HG03097 (cell line): ENCODE data around the gene FABP3.

Source experiments
- ATAC-seq: cut with Tn5 transposase; IDR thresholded peaks from one replicate; pipeline ENCODE4 v1.9.1; 2021; ENCODE audit not compliant: unreplicated experiment, low FRiP score

The FABP3 gene

DNA sequence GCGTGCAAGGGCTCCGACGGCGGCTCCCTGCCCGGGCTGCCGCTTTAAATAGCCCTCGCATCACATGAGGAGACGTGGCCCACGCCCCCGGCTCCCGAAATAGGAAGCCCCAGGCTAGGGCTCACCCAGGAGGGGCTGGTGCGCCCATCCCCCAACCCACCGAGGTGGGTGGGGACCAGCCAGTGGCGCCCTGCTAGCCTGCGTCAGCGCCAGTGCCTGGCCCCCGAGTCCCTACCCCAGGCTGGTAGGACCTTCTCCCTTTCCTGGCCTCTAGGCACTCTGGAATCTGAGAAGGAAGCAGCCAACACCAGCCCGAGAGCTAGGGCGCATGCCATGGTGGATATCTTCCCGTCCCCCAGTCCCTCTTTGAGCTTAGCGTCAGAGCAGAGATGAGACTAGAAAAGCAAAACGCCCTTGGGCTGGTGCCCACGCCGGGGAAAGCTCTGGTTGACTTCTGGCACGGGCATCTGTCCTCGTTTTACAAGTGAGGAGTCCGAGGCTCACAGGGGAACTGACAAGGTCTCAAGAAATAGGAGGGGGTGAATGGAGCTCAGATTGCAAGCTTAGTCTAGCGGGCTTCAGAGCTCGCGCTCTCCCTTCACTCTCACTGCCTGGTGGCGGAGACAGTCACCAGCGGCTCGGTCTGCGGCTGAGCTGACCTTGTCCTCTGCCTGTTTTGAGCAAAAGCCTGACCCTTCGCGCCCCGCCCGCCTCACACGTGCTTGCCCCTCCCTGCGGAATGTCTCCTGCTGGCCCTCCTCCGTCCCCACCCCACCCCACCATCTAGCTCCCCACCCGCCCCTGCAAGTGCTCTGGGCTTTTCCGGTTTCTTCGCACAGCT, at the start of gene FABP3:
FABP3 (minus strand) TSS at position 21 of the 841 bp plus-strand sequence. CDS start 62 bp downstream, outside the sequence.
- ATAC-seq: no peak

DNA sequence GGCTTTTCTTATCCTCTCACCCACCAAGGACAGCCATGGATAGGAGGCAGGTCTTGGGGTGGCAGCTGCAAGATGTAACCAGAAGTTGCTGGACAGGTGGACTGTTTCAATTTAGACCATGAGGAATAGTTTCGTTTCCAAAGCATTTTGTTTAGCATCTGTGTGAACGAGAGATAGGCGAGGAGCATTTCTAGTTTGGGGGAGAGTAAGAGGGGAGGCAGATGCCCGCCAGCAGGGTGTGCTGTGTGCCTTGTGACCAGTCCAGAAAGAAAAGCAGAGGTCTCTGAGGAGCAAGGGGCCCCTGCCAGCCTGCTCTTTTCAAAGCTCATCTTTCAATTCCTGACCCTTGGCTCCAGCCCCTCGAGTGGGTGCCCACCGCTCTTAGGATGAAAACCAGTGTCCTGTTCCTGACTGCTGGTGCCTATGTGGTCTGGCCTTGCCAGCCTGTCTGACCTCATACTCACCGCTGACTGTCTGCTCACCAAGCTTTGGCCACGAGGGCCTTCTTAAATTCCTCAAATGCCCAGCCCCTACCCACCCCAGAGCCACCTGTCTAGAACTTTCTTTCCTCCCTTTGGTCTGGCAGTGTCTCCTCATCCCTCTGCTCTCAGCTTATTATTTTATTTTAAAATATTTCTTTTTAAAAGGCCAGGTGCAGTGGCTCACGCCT, 48.6 kb upstream of the FABP3 start:
- ATAC-seq: no peak

DNA sequence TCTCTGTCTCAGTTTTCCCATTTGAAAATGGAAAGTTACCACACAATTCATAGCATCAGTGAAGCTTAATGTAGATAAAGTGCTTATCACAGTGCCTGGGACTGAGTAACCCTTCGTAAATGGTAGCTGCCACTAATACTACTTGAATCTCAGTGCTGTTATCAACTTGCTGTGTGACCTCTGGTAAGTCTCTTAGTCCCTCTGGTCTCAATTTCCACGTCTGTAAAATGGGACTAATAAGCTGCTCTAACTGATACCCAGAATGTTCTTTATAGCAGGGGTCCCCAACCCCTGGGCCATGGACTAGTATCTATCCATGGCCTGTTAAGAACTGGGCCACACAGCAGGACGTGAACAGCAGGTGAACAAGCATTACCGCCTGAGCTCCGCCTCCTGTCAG, 47.8 kb upstream of the FABP3 start:
- no peak for ATAC-seq

DNA sequence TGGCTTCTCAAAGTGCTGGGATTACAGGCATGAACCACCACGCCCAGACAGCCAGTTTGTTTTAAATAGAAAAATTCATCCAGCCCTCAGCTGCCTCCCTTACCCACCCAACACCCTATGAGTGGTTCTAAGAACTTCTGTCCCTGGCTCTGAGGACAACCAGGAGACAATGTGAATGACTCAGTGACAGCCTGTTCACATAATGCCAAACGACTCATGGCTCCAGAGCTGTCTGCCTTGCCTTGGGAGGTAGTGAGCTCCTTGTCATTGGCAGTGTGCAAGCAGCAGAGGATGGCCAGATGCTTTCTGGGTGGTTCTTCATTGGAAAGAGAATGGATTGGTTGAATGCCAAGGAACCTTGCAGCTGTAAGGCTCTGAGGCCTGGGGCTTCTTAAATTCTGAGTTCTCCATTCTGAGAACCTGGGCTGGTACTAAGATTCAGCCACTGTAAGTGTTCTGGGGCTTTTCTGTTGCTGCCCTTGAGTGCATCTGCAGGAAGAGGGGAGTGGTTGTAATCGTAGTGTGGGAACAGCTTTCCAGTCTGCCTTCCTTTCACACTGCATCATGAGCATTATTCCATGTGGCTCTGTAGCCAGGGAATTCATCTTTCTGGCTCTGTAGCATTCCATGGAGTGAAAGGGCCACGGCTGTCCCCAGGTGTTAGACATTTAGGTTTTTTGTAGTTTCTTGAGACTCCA, 45.9 kb upstream of the FABP3 start:
- ATAC-seq: no peak

DNA sequence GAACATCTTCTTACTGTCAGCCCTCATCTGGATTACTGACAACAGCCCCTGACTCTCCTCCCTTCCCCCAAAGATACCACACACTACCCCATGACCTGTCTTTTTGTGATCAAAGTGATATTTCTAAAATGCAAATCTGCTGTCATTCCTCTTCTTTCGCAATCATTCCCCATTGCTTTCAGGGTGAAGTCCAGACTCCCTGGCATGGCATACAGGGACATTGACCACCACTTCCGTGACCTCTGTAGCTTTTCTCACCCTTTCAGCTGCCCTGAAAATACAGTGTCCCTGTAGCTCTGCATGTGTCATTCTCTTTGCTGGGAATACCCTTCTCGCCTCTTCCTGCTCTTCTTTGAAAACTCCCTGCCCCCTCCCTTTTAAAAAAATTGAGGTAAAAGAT, 44.3 kb upstream of the FABP3 start:
- no peak for ATAC-seq

DNA sequence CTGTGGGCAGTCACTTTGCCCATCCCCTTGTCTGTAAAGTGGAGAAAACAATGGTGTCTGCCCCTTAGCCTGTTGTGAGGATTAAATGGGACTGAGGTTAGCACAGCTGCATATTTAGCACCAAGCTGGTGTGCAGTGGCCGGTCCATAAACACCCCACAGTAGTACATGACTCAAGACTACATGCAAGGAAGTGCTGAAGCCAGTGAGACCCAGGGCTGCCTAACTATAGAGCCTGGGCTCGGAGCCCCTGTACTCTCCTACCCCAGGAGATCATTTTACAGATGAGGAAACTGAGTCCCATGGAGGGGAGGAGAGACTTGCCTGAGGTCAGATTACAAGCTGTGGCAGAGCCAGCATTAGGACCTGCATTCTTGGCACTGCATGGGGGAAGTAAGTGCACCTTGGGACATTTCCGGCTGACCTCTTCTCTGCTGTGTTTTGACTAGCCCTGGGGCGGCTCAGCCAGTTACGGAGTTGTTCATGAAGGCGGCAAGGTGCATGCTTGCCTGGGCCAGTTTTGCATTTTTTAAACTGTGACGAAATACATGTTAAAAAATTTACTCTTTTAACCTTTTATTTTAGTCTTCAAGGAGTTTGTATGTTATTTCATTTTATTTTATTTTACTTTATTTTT, 43.3 kb upstream of the FABP3 start:
- ATAC-seq: no peak

DNA sequence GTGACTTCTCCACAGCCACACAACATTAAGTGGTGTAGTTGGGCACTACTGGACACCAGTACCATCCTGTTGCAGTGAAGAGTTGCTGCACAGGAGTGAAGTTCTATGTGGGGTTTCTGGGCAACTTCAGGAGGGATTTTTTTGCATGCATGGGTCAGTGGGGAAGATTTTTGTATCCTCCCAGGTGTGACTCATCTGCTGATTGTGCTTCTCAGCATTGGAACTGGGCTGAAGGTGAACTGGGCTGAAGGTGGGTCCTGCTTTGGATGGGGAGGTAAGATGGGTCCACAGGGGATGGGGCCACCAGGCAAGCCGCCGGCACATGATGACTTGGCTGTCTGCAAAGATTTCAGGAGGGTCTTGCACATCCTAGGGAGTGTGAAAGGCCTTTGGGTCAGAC, 42.8 kb upstream of the FABP3 start:
- no peak for ATAC-seq

DNA sequence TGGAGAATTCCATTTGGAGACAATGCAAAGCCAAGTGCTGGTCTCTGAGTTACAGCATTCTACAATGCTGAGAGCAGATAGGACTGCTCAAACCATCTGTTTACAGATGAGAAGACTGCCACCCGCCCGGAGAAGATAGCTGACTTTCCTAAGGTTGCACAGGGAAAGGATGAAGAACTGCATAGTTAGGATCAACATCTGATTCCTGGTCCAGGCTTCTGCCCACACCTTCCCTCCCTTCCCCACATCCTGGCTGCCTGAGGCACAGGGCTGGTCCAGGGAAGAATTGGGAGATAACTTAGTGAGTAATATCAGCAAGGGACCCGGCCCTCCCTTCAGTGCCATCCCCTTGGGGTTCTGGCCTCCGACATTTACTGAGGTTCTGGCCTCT, 42.1 kb upstream of the FABP3 start:
- no peak for ATAC-seq

DNA sequence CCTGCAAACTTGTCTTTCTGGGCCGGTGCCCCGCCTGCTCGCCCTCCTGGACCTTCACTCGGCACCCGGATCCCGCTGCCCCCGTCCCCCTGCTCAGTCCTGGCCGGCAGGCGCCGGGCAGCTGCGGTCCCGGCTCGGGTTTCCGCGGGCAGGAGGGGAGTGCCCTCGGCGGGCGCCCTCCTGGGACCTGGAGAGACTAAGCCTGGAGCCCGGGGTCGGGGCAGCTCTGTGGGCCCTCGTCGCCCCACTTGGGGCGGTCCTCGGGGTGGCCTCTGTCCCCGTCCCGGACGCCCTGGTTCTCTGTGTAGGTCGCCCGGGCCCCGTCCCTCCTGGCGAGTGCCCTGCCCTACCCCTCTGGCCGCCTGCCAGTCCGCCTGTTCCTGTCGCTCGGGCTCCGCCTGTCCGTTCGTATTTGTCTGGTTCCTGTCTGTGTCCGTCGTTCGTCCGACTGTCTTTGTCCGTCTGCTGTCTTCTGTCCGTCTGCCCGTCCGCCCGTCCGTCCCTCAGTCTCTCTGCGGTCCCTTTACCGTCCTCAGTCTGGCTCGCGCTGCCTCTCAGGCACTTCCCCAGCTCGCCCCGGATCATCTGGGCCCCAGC, 40.6 kb upstream of the FABP3 start:
- no peak for ATAC-seq

DNA sequence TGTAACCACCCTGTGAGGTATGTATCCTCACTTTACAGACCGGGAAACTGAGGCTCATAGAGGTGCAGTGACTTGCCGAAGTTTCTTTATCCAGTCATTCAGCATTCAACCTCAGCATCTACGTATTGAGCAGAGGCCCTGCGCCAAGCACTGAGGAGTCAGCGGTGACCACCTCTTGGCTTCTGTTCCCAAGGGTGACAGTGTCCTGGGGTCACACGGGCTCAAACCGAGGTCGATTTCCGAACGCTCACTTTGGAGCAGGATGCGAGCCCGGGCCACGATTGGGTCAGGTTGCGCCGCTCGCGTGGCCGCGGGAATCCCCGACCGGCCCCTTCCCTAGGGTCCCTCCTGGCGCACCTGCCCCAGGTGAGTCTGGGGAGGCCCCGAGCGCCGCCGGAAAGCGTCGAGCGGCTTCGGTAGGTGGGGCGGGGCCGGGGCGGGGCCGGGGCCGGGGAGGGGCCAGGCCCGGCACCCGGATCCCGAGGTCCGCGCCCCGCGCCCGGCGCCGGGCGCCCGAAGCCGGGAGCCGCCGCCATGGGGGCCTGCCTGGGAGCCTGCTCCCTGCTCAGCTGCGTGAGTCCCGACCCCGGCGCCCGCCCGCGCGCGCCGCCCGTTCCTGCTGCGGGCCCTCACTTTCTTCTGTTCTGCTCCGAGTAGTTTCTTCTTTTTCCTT, 40.0 kb upstream of the FABP3 start, which contains the start of gene SERINC2:
SERINC2 (plus strand) TSS at position 482 of the 673 bp plus-strand sequence; CDS start at position 535, 53 bp downstream.
- ATAC-seq: no peak

DNA sequence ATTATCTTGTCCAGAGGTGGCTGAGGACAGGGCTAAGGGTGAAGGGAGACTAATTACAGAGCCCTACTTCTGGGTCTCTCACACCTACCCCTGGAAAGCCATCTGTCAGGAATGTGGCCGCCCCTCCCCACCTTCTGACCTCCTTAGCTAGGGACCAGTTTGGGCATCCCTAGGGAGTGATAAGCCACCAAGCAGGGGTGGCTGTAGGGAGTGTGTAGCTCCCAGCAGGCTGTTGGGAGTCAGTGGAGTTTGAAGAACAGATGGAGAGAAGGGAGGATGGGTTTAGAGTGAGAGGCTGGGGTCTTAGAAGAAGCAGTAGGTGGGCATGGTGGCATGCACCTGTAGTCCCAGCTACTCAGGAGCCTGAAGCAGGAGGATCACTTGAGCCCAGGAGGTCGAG, 39.3 kb upstream of the FABP3 start:
- no peak for ATAC-seq

DNA sequence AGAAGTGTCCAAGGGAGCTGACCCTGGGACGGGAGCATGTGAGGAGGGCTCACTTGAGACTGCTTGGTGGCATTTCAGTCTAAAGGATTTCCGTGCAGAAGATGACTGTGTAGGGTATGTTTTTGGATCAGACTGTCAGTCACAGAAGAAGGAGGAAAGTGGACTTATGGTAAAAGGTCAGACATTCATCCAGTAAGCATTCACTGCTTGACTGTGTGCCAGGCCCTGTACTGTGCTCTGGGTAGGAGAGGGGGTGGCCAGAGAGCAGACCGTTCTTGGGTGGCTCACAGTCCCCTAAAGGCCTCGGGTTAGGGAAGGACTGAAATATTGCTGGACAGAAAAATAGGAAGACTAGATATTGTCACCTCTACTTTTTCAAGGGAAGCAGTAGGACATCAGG, 38.0 kb upstream of the FABP3 start:
- no peak for ATAC-seq

DNA sequence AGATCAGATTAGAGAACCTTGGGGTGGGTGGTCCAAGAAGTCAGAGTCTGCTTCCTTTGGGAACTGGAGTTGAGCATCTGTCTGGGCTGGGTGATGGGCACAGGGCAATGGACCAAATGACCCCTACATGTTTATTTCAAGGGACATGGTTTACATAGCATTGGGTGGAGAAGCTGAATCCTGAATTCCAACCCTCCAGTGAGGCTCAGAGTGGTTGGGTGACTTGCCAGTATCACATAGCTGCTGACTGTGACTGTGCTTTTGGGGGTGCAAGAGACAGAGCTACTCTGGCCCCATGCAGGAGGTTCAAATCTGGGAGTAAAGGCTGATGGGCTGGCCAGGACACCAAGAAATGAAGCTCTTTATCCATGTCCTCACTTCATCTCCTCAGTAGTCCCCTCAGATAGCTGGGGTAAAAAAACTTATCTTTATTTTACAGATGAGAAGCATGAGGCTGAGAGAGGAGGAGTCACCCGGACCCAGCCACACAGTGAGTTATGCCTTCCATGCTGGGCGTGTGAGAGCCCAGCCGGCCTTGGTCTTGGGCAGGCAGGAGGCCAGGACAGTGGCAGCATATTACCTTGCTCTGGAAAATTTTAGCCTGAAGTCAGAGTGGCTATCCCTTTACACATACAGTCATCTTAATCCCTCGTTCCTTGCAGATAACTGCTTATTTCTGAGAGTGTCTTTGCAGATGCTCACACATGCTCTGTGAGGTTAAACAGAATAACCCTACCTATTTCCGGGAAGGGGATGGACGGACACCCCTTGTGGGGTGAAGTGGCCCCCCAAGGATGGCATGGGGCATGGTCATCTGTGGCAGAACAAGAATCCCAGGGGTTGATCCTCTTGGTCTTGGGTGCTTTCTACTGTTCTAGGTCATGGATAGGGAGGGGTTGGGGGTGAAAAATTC, 37.3 kb upstream of the FABP3 start:
- ATAC-seq: no peak

DNA sequence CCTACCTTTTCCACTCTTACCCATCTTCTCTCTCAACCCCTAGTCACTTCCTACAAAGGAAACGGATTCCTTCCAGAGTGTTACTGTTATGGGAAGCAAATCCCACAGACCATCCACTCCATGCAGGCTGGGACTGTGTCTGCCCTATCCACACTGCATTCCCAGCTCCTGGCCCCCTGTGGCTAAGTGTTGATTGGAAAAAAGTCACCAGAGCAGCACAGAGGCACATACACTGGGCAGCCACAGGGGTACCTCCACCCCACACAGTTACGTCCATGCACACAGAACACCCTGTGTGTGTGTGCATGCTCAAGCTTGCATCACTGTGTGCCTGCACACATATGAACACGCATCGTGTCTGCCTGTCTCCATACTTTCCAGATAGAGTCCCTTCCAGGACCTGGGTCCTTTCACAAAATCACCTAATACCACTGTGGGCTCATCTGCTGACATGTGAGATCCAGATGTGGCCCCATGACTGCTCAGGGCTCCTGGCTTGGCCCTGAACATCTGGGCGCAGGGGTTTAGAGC, 36.0 kb upstream of the FABP3 start:
- no peak for ATAC-seq

DNA sequence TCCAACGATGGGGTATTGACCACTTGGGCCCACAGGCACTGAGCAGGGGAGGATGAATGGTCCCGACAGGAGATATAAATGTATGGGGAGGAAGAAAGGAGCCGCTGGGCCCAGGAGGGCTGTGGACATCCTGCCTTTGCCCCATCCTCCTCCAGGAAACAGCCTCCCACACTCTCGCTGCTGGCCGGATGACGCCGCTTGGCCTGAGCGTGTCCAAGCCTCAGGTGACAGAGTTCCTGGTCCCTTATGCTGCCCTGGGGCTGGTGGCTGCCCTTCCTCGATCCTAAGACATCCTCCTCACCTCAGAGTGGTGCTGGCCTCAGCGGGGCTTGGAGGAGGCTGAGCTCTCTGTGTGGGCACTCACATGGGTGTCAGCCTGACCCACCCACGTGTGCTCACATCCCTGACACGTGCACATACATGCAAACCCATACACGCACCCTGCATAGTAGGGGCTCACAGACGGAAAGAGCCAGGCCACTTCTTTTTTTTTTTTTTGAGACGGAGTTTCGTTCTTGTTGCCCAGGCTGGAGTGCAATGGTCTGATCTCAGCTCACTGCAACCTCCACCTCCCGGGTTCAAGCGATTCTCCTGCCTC, 34.3 kb upstream of the FABP3 start:
- no peak for ATAC-seq

DNA sequence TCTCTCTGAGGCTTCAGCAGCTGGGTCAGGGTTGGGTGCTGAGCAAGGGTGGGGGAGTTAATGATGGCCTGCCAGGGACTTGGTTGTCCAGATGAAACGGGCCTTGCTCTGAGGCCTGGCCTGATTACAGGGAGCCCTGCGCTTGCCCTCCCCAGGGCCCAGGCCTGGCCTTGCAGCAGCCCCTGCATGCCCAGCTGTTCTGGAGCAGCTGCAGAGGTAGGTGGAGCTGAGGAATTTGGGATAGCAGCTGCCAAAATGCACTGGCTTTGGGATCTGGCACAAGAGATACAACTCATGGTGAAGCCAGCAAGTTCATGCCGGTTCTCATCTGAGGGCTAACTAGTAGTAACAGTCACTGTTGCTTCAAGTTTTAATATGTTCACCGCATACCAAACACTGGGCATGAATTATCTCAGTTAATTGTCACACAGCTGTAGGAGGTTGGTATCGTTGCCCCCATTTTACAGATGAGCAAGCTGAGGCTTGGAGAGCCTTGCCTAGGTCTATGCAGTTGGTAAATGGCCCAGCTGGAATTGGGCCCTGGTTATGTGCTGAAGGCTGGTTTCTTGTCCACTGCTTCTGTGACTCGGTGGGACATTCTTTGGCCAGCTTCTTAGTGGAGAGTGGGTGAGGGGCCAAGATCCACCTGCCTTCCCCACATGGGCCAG, 32.8 kb upstream of the FABP3 start:
- no peak for ATAC-seq

DNA sequence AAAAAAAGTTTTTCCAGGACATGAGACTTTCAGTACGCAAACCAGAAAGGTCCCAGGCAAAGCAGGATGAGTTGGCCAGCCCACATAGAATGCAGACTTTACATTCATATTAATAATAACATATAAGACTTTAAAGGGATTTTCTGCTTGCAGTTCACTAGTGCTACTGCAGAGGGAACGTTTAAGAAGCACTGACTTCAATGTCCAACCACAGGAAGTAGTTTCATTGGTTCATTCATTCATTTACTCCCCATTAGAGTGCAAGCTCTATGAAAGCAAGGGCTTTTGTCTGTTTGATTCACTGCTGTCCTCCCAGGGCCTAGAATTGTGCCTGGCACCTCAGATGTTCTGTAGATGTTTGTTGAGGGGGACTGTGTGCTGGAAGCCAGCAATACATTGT, 28.4 kb upstream of the FABP3 start:
- ATAC-seq: no peak

DNA sequence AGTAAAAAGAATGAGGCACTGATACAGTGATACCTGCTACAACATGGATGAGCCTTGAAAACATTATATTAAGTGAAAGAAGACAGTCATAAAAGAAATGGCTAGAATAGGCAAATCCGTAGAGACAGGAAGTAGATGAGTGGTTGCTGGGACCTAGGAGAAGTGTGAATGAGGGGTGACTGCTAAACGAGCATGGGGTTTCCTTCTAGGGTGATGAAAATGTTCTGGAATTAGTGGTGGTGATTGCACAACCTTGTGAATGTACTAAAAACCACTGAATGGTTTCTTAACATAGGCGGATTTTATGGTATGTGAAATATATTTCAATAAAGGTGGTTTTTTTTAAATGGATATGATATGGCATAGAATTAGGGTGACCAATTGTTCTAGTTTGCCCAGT, 27.5 kb upstream of the FABP3 start:
- ATAC-seq: no peak
